ENCODE results near the gene TBC1D3D. TPM values are rescaled to one million over a fixed set of nuclear protein-coding genes. Genes with fewer than 3 reads are reported as not detected.
"Not testable (repeated sequence)": the region's sequence is repeated elsewhere in the genome, so short reads cannot be mapped to it uniquely, and the experiment has no call there.

The TBC1D3D gene
- 0.72 to 1.3 TPM (median 1.0 TPM) in 3 replicates for total RNA-seq

DNA sequence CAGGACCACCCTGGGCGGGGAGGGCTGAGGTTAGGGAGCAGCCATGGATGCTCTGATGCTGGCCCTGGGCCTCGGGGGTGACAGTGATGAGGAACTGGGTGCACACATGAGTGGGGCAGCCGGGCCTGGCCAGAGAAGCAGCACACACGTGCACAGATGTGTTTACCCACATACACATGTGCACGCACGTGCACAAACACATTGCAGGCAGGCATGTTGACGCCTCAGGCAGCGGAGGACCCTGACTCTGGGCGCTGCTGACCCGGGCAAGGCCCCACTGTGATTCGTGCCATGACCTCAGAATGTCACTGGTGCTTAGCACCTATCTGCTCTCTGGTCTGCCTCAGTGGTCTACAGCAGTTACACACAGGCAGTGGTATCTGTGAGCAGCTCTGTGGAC, at the start of gene TBC1D3D:
TSS of gene TBC1D3D (plus strand) at position 301 of the 400 bp plus-strand sequence. CDS start 1,585 bp downstream, outside the sequence.
- H3K36me3 Mint-ChIP-seq; DNase-seq (ENCODE audit: low spot score in 2 of 2, unreplicated experiment in 2 of 2); H3K4me1 Mint-ChIP-seq; H3K27me3 Mint-ChIP-seq (ENCODE audit: low read depth); H3K27ac Mint-ChIP-seq; H3K9me3 Mint-ChIP-seq; H3K4me3 Mint-ChIP-seq: not testable (repeated sequence)

DNA sequence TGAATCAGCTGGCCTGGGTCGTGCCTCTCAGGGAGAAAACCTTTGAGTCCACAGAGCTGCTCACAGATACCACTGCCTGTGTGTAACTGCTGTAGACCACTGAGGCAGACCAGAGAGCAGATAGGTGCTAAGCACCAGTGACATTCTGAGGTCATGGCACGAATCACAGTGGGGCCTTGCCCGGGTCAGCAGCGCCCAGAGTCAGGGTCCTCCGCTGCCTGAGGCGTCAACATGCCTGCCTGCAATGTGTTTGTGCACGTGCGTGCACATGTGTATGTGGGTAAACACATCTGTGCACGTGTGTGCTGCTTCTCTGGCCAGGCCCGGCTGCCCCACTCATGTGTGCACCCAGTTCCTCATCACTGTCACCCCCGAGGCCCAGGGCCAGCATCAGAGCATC, 14.8 kb upstream of the TBC1D3D start, which contains the start of gene TBC1D3L:
TSS of gene TBC1D3L (minus strand) at position 101 of the 400 bp plus-strand sequence. CDS start 1,540 bp downstream, outside the sequence.
- not testable (repeated sequence) for H3K9me3 Mint-ChIP-seq; H3K36me3 Mint-ChIP-seq; DNase-seq (ENCODE audit: low spot score in 2 of 2, unreplicated experiment in 2 of 2); H3K4me3 Mint-ChIP-seq; H3K27ac Mint-ChIP-seq; H3K27me3 Mint-ChIP-seq (ENCODE audit: low read depth); H3K4me1 Mint-ChIP-seq

Other genes starting within 250 kb of the TBC1D3D start
- gene TBC1D3K, start 79.6 kb upstream of the TBC1D3D start, total RNA-seq: not detected in 3 replicates
- 55.1 to 59.1 TPM (median 55.9 TPM) in 3 replicates for gene TBC1D3L, start 14.9 kb upstream of the TBC1D3D start, total RNA-seq
- 0.18 TPM in 1 of 3 replicates, not detected in the others for gene TBC1D3C, start 64.7 kb downstream of the TBC1D3D start, total RNA-seq
- gene TBC1D3E, start 124.0 kb downstream of the TBC1D3D start, total RNA-seq: not detected in 3 replicates
- gene TBC1D3, start 188.6 kb downstream of the TBC1D3D start, total RNA-seq: not detected in 3 replicates

All from mesothelial cell of epicardium (in vitro differentiated cells).